Karpas-422 (cell line): ENCODE data around the gene NUDCD3. TPM values are rescaled to one million over a fixed set of nuclear protein-coding genes. Genes with fewer than 3 reads are reported as not detected.

Experiments
- small RNA-seq: library from RNA; depleted of rRNA; stranded (forward); fragments of <200 nt; gene quantifications from one replicate; pipeline ENCODE3, GENCODE V24; 2014
- total RNA-seq: library from RNA; depleted of rRNA; stranded (reverse); fragments of >200 nt; shearing (Covaris generic); gene quantifications from 2 replicates; pipeline ENCODE4 v1.2.3, GENCODE V29; 2014; ENCODE audit warnings: low replicate concordance; rRNA removed

Gene NUDCD3
- total RNA-seq, 1 experiment from 2014 or later = 56.1 TPM

Small RNAs within 50 kb of the gene (small RNA-seq; reads per million reads assigned to genes)
- gene RNU6-1097P = not detected

Other genes with a start within 250 kb of the NUDCD3 start
- not detected in 2 replicates for gene CAMK2B, start 165.1 kb downstream of the NUDCD3 start, total RNA-seq
- not detected in 2 replicates for gene NPC1L1, start 50.7 kb upstream of the NUDCD3 start, total RNA-seq
- 66.8 and 73.3 TPM in 2 replicates for gene DDX56, start 83.2 kb upstream of the NUDCD3 start, total RNA-seq
- gene TMED4, start 91.6 kb upstream of the NUDCD3 start, total RNA-seq = 62.0 and 66.2 TPM in 2 replicates
- 24.9 and 34.9 TPM in 2 replicates for gene OGDH, start 116.0 kb upstream of the NUDCD3 start, total RNA-seq